ENCODE data around the gene HES4.
"Not testable (repeated sequence)": the region's sequence is repeated elsewhere in the genome, so short reads cannot be mapped to it uniquely, and the experiment has no call there.

The HES4 gene

GRCh38 chr1:1020415-1021009, 20.6 kb upstream of the HES4 start:
- TF ChIP-seq ZFX (IDR thresholded peaks at IDR 0.05) (peak; percentile 31; the same call in 1 of the 2 replicates), CTCF (conservative IDR thresholded peaks at IDR 0.05) (no peak)
- H3K27ac ChIP-seq = peak overlapping the region; percentile 89

GRCh38 chr1:1020000-1020404, 20.1 kb upstream of the HES4 start, which contains the start of gene AGRN:
AGRN (plus strand) TSS chr1:1020120; CDS start chr1:1020173, 53 bp downstream.
- TF ChIP-seq CTCF (conservative IDR thresholded peaks at IDR 0.05) = no peak
- peak; percentile 30; the same call in 1 of the 2 replicates for TF ChIP-seq ZFX (IDR thresholded peaks at IDR 0.05)
- peak within 1 kb of the TSS; percentile 89 for H3K27ac ChIP-seq

- TF ChIP-seq ZFX (IDR thresholded peaks at IDR 0.05) (no peak), CTCF (conservative IDR thresholded peaks at IDR 0.05) (peak; percentile 88)
- peak overlapping the region; percentile 89 for H3K27ac ChIP-seq
These were observed 19.5 kb upstream of the HES4 start for GRCh38 chr1:1019122-1019999.

- H3K27ac ChIP-seq = not testable (repeated sequence)
These were observed 18.4 kb upstream of the HES4 start for GRCh38 chr1:1018321-1018685.

- H3K27ac ChIP-seq = not testable (repeated sequence)
These were observed 17.8 kb upstream of the HES4 start for GRCh38 chr1:1017397-1018320.

GRCh38 chr1:1014799-1015681, 15.1 kb upstream of the HES4 start:
- TF ChIP-seq ZFX (IDR thresholded peaks at IDR 0.05) (no peak), CTCF (conservative IDR thresholded peaks at IDR 0.05) (no peak; the same call in 1 of the 2 replicates)
- peak overlapping the region; percentile 80 for H3K27ac ChIP-seq

- peak overlapping the region; percentile 80 for H3K27ac ChIP-seq
These were observed 14.2 kb upstream of the HES4 start for GRCh38 chr1:1013922-1014648.

More at GRCh38 chr1:1013922-1014648, 14.2 kb upstream of the HES4 start:
- no peak for TF ChIP-seq CTCF (conservative IDR thresholded peaks at IDR 0.05)
- TF ChIP-seq ZFX (IDR thresholded peaks at IDR 0.05) = peak; percentile 27; the same call in 1 of the 2 replicates
